GM18951 (cell line): Measurements from ENCODE around the gene WDR46.
"Not testable (repeated sequence)": the region's sequence is repeated elsewhere in the genome, so short reads cannot be mapped to it uniquely, and the experiment has no call there.

ENCODE experiments used
- POLR2A ChIP-seq: IDR thresholded peaks from 4 replicates; pipeline ENCODE4 v1.6.1; 2011; ENCODE audit warnings: mild to moderate bottlenecking; ENCODE audit not compliant: insufficient read length, insufficient read depth; ENCODE audit errors: extremely low read depth
- in situ Hi-C: fragments of 300-500 bp; cut with MboI; formaldehyde crosslinking; loops from one replicate; pipeline ENCODE4 v1.12.0; 2022; ENCODE audit warnings: low sequenced_read_pairs, mixed read lengths, inconsistent platforms; ENCODE audit not compliant: unreplicated experiment

WDR46 gene

GRCh38 chr6:33288141-33288920 is 708 bp downstream of the WDR46 start:
- no peak for TF ChIP-seq POLR2A
- in situ Hi-C loops: no loop called here

- no peak for TF ChIP-seq POLR2A
- in situ Hi-C loops: no loop called here
Observed at GRCh38 chr6:33286946-33287914, 1.8 kb downstream of the WDR46 start.

GRCh38 chr6:33285214-33285613 is 3.8 kb downstream of the WDR46 start:
- in situ Hi-C loops: not testable (repeated sequence)

GRCh38 chr6:33280539-33280938 is 8.5 kb downstream of the WDR46 start:
- TF ChIP-seq POLR2A: no peak
- in situ Hi-C loops: no loop called here

- in situ Hi-C loops: no loop called here
- TF ChIP-seq POLR2A: no peak
Observed at GRCh38 chr6:33279971-33280511, 9.0 kb downstream of the WDR46 start.

DNA sequence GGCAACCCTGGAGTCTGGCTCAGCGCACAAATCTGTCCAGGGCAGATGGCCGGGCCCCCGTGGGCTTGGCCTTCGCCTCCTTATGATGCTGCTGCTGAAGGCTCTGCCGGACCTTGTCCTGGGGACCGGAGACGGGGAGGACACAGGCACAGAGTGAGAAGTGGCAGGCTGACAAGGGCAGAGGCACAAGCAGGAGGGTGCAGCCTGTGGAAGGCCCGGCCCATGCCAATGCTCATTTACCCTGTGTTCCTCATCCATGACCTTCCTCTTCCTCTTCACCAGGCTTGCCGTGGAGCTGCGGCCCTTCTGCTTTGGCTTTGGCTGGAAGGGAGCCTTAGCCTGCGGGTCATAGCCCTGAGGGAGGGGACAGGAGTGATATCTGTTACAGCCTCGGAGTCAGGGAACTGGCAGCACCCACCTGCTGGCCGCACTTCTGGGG is 9.8 kb downstream of the WDR46 start:
- TF ChIP-seq POLR2A: no peak
- in situ Hi-C loops: no loop called here

DNA sequence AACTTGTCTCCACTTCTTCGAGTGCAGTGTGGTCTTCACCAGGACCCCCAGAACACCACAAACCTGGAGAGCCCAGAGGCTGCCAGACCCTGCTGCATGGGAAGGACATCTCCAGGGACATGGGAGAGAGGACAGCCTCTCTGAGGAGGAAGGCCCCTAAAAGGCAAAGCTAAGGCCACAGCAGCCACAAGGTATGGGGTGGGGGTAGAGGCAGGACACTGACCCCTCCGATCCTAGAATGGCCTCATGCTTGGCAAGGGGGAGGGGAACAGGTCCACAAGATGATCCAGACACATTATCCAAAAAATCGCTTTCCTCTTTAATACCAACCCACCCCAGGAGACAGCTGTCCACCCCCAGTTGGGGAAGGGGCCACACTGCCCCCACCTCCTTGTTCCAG is 10.2 kb downstream of the WDR46 start:
- in situ Hi-C loops: no loop called here
- TF ChIP-seq POLR2A: no peak

GRCh38 chr6:33278392-33278741 is 10.7 kb downstream of the WDR46 start:
- TF ChIP-seq POLR2A: no peak
- in situ Hi-C loops: no loop called here

DNA sequence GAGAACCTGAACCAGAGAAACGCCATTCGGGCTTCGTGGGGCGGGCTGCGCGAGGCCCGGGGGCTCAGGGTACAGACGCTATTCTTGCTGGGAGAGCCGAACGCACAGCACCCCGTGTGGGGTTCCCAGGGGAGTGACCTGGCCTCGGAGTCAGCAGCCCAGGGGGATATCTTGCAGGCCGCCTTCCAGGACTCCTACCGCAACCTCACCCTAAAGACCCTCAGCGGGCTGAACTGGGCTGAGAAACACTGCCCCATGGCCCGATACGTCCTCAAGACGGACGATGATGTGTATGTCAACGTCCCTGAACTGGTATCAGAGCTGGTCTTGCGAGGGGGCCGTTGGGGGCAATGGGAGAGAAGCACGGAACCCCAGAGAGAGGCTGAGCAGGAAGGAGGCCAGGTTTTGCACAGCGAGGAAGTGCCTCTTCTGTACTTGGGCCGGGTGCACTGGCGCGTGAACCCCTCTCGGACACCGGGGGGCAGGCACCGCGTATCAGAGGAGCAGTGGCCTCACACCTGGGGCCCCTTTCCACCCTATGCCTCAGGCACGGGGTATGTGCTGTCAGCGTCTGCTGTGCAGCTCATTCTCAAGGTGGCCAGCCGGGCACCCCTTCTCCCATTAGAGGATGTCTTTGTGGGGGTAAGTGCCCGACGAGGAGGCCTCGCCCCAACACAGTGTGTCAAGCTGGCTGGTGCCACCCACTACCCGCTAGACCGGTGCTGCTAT is 11.2 kb downstream of the WDR46 start:
- in situ Hi-C loops: no loop called here
- peak; percentile 20 for TF ChIP-seq POLR2A

- in situ Hi-C loops: no loop called here
- peak; percentile 81 for TF ChIP-seq POLR2A
Observed at GRCh38 chr6:33276864-33277662, 12.0 kb downstream of the WDR46 start, which contains the start of gene B3GALT4. Gene B3GALT4, plus strand, starts transcription at chr6:33277123. Its CDS starts 297 bp downstream, at chr6:33277420.

- in situ Hi-C loops: no loop called here
- no peak for TF ChIP-seq POLR2A
Observed at GRCh38 chr6:33276581-33276863, 12.5 kb downstream of the WDR46 start.

DNA sequence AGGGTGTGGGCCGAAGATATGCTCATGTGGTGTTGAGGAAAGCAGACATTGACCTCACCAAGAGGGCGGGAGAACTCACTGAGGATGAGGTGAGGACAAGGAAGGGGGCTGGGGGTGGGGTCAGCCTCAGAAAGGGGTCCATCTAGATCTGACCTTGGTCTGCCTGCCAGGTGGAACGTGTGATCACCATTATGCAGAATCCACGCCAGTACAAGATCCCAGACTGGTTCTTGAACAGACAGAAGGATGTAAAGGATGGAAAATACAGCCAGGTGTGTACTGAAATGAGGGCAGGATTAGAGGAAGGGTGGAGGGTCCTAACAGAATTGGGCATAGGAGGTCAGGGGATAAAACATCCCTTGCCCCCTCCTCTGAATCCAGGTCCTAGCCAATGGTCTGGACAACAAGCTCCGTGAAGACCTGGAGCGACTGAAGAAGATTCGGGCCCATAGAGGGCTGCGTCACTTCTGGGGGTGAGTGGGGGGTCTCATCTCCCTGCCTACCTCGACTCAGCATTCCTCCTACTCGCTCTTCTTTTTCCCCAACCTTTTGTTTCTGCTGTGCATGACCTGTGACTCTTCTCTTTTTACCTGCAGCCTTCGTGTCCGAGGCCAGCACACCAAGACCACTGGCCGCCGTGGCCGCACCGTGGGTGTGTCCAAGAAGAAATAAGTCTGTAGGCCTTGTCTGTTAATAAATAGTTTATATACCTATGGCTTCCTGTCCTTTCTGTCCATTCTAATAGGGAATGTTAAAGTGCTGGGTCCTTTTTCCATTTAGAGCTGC is 13.1 kb downstream of the WDR46 start:
- TF ChIP-seq POLR2A: peak; percentile 10
- in situ Hi-C loops: not testable (repeated sequence)
